Panc1 (cell line): ENCODE measurements around the gene LIN28B. TPM values are rescaled to one million over a fixed set of nuclear protein-coding genes. Genes with fewer than 3 reads are reported as not detected.

Experiments used
- ATAC-seq: fragments of 200-7000 bp; cut with Tn5 transposase; 2 replicates; pipeline ENCODE4 v1.9.1; 2020; ENCODE audit warnings: mild to moderate bottlenecking, moderate library complexity
- BruUV-seq: library from RNA; stranded (reverse); fragments of 400-500 nt; replicated peaks from 2 replicates; lab custom pipeline; 2021; lab: Mats Ljungman, UMichigan
- CTCF ChIA-PET: fragments of 300-600 bp; sonication (Branson Sonifier 250); formaldehyde crosslinking; loops from one replicate; lab custom pipeline; 2022; ENCODE audit warnings: antibody characterized with exemption; lab: Charles Lee
- POLR2A ChIA-PET: fragments of 300-600 bp; sonication (Branson Sonifier 250); formaldehyde crosslinking; loops from one replicate; lab custom pipeline; 2022; ENCODE audit warnings: antibody characterized with exemption; lab: Charles Lee
- DNase-seq: peaks from one replicate; pipeline ENCODE4 v3.0.0-alpha.2; 2010; ENCODE audit warnings: low read depth, low spot score
- H3K27ac ChIP-seq: 2 replicates; pipeline ENCODE4 v1.5.1; 2011; ENCODE audit warnings: mild to moderate bottlenecking, low read length, inconsistent platforms
- H3K27me3 ChIP-seq: fragments of 200-500 bp; sonication (Bioruptor generic); 2 replicates; pipeline ENCODE4 v1.6.0; 2014; ENCODE audit warnings: low read length, inconsistent platforms; ENCODE audit not compliant: control insufficient read depth, insufficient read depth
- H3K36me3 ChIP-seq: fragments of 200-500 bp; sonication (Bioruptor generic); 2 replicates; pipeline ENCODE4 v1.5.1; 2014; ENCODE audit warnings: inconsistent platforms, mild to moderate bottlenecking, low read length, moderate library complexity; ENCODE audit not compliant: control insufficient read depth, insufficient read depth
- H3K4me1 ChIP-seq: 2 replicates; pipeline ENCODE4 v1.5.1; 2011; ENCODE audit warnings: inconsistent platforms, mild to moderate bottlenecking, low read length, moderate library complexity; ENCODE audit not compliant: control insufficient read depth, insufficient read depth
- H3K4me3 ChIP-seq, 2 experiments: 2 replicates each; pipeline ENCODE4 v1.5.1; 2011 to 2012; ENCODE audit warnings: low read depth in 2 of 2, low read length in 2 of 2, mild to moderate bottlenecking in 2 of 2, inconsistent platforms in 1 of 2, moderate library complexity in 1 of 2
- H3K9me3 ChIP-seq: fragments of 200-500 bp; sonication (Bioruptor generic); 2 replicates; pipeline ENCODE4 v1.5.1; 2014; ENCODE audit warnings: low read depth, mild to moderate bottlenecking, inconsistent platforms, low read length, moderate library complexity; ENCODE audit not compliant: control insufficient read depth, insufficient read depth
- POLR2AphosphoS5 ChIP-seq: IDR thresholded peaks from 2 replicates; pipeline ENCODE4 v1.6.1; 2012; ENCODE audit warnings: mild to moderate bottlenecking, low read depth, low read length, moderate library complexity
- SIN3A ChIP-seq: IDR thresholded peaks from 2 replicates; pipeline ENCODE4 v1.6.1; 2012; ENCODE audit warnings: low read depth, mild to moderate bottlenecking, low read length, moderate library complexity, borderline replicate concordance; ENCODE audit not compliant: insufficient read depth
- TCF7L2 ChIP-seq: IDR thresholded peaks from 2 replicates; pipeline ENCODE4 v1.6.1; 2011; ENCODE audit warnings: mild to moderate bottlenecking, low read depth, low read length, inconsistent platforms
- in situ Hi-C: cut with HindIII; loops from 2 replicates; pipeline ENCODE4 v1.10.0; 2016; ENCODE audit warnings: low sequenced_read_pairs, low pct_unique_long_range_greater_than_20kb
- intact Hi-C: fragments of 100-400 bp; cut with micrococcal nuclease; formaldehyde crosslinking; loops from one replicate; pipeline ENCODE4 v1.10.0; 2022; ENCODE audit not compliant: unreplicated experiment
- total RNA-seq: library from RNA; stranded (reverse); gene quantifications from one replicate; pipeline ENCODE4 v1.2.1, GENCODE V29; 2021; ENCODE audit not compliant: unreplicated experiment
- TF ChIP-seq, protein P1 (sequence below): fragments of 450-650 bp; IDR thresholded peaks from 2 replicates; pipeline ENCODE4 v1.5.1; 2017; ENCODE audit warnings: mild to moderate bottlenecking
- TF ChIP-seq, protein P2 (sequence below), 2 experiments: IDR thresholded peaks; 2 replicates each; pipeline ENCODE4 v1.6.1; 2011 to 2012; ENCODE audit warnings: low read depth in 2 of 2, control low read depth in 1 of 2, low read length in 1 of 2, mild to moderate bottlenecking in 1 of 2, moderate library complexity in 1 of 2; ENCODE audit not compliant: insufficient read depth in 1 of 2

Gene LIN28B
- total RNA-seq, 1 experiment from 2014 or later = 5.8 TPM

DNA sequence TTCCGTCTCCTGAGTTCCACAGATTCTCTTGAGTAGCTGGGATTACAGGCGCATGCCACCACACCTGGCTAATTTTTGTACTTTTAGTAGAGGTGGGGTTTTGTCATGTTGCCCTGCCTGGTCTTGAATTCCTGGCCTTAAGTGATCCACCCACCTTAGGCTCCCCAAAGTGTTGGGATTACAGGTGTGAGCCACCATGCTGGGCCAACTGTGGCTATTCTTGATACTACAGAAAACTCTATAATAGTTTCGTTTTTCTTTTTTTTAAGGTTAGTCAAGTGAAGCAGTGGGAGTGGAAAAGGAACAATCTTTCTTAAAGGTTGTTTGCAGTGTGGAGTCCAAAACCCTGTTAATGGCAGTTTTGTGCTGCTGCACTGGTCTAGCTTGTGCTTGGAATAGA is 138.2 kb downstream of the LIN28B start:
- ATAC-seq (no peak), DNase-seq (no peak)
- no peak overlapping the region for H3K4me3 ChIP-seq
- no TSS peak for BruUV-seq
- no peaks in the 10 kb centered on the region for H3K9me3 ChIP-seq
- H3K4me1 ChIP-seq = 0 out of 2 replicates have a peak, but pooled peaks cover 2% of the 10 kb centered on the region
- H3K27ac ChIP-seq = no peak overlapping the region
- H3K27me3 ChIP-seq = no peaks in the 10 kb centered on the region
- POLR2A ChIA-PET = no interaction called here
- CTCF ChIA-PET = interaction anchor here (0.5 to 0.7 kb wide), 2 partner anchors 305 to 328 kb away, joined by 3 to 4 read pairs; no protein-coding TSS in a partner anchor
- intact Hi-C loops (no loop called here), in situ Hi-C loops (no loop called here)
- TF ChIP-seq POLR2AphosphoS5 (no peak), SIN3A (no peak), TCF7L2 (no peak)
- TF ChIP-seq, protein P1, sequence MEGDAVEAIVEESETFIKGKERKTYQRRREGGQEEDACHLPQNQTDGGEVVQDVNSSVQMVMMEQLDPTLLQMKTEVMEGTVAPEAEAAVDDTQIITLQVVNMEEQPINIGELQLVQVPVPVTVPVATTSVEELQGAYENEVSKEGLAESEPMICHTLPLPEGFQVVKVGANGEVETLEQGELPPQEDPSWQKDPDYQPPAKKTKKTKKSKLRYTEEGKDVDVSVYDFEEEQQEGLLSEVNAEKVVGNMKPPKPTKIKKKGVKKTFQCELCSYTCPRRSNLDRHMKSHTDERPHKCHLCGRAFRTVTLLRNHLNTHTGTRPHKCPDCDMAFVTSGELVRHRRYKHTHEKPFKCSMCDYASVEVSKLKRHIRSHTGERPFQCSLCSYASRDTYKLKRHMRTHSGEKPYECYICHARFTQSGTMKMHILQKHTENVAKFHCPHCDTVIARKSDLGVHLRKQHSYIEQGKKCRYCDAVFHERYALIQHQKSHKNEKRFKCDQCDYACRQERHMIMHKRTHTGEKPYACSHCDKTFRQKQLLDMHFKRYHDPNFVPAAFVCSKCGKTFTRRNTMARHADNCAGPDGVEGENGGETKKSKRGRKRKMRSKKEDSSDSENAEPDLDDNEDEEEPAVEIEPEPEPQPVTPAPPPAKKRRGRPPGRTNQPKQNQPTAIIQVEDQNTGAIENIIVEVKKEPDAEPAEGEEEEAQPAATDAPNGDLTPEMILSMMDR = no peak
- TF ChIP-seq, protein P2, sequence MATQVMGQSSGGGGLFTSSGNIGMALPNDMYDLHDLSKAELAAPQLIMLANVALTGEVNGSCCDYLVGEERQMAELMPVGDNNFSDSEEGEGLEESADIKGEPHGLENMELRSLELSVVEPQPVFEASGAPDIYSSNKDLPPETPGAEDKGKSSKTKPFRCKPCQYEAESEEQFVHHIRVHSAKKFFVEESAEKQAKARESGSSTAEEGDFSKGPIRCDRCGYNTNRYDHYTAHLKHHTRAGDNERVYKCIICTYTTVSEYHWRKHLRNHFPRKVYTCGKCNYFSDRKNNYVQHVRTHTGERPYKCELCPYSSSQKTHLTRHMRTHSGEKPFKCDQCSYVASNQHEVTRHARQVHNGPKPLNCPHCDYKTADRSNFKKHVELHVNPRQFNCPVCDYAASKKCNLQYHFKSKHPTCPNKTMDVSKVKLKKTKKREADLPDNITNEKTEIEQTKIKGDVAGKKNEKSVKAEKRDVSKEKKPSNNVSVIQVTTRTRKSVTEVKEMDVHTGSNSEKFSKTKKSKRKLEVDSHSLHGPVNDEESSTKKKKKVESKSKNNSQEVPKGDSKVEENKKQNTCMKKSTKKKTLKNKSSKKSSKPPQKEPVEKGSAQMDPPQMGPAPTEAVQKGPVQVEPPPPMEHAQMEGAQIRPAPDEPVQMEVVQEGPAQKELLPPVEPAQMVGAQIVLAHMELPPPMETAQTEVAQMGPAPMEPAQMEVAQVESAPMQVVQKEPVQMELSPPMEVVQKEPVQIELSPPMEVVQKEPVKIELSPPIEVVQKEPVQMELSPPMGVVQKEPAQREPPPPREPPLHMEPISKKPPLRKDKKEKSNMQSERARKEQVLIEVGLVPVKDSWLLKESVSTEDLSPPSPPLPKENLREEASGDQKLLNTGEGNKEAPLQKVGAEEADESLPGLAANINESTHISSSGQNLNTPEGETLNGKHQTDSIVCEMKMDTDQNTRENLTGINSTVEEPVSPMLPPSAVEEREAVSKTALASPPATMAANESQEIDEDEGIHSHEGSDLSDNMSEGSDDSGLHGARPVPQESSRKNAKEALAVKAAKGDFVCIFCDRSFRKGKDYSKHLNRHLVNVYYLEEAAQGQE (IDR thresholded peaks at IDR 0.05; ENCODE audit: insufficient read depth in 1 of 2, low read depth in 2 of 2, low read length in 1 of 2) = no peak
- H3K36me3 ChIP-seq = 0 out of 2 replicates have a peak, but pooled peaks cover 3% of the 10 kb centered on the region

DNA sequence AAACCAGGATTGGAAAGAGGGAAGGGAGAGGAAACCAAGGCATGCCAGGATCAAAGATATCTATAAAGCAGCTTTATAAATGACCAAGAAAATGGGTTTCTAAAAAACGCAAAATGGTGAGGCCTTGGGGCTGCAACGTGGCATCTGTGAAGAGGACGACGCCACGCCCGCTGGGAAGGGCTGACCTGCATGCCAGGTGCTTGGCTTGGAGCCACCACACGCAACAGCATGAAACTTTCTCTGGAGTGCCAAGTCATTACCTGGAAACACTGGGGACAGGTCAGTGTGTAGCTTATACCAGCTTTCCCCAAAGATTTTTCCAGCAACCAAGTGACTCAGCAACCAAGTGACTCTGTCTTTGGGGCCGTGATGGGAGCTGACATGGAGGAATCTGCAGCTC is 140.4 kb downstream of the LIN28B start:
- H3K27me3 ChIP-seq = no peaks in the 10 kb centered on the region
- H3K27ac ChIP-seq = no peak overlapping the region
- intact Hi-C loops = no loop called here
- no peaks in the 10 kb centered on the region for H3K9me3 ChIP-seq
- ChIA-PET POLR2A (no interaction called here), CTCF (no interaction called here)
- no peaks in the 10 kb centered on the region for H3K4me1 ChIP-seq
- no peak for TF ChIP-seq SIN3A
- TF ChIP-seq, protein P1 = no peak
- no peak for TF ChIP-seq TCF7L2
- TF ChIP-seq, protein P2 (IDR thresholded peaks at IDR 0.05; ENCODE audit: insufficient read depth in 1 of 2, low read depth in 2 of 2, low read length in 1 of 2) = no peak
- H3K4me3 ChIP-seq = no peak overlapping the region
- DNase-seq = no peak
- no TSS peak for BruUV-seq
- 0 out of 2 replicates have a peak, but pooled peaks cover 3% of the 10 kb centered on the region for H3K36me3 ChIP-seq
- in situ Hi-C loops = no loop called here
- no peak for ATAC-seq
